NB4 (cell line): ENCODE results near the gene DERA.

ENCODE experiments used
- MYC ChIP-seq: IDR thresholded peaks from 2 replicates; pipeline ENCODE4 v1.6.1; 2011; ENCODE audit warnings: low read depth, low read length
- POLR2A ChIP-seq: IDR thresholded peaks from 2 replicates; pipeline ENCODE4 v1.6.1; 2011; ENCODE audit warnings: mild to moderate bottlenecking; ENCODE audit not compliant: insufficient read length; ENCODE audit errors: extremely low read depth
- TF ChIP-seq, protein P1 (sequence below): IDR thresholded peaks from one replicate; pipeline ENCODE4 v1.5.1; 2012; ENCODE audit warnings: low read depth, low read length
- TF ChIP-seq, protein P2 (sequence below): IDR thresholded peaks from 2 replicates; pipeline ENCODE4 v1.6.1; 2011; ENCODE audit warnings: low read depth, low read length

DNA sequence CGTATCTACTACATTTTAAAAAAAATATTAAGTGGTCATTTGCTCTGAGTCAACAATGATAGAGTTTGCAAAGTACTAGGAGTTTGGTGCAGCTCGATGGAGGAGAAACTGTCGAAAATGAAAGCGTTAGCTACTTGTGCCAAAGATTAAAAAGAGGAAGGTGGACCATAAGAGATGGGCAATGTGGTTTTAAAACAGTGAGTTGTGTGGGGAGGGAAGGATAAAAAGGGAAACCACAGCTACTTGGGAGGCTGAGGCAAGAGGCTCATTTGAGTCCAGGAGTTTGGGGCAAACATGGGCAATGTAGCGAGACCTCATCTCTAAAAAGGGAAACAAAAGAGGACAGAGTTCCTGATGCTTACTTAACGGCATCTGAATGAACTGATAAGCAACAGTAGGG, 47.1 kb upstream of the DERA start:
- TF ChIP-seq, protein P1, sequence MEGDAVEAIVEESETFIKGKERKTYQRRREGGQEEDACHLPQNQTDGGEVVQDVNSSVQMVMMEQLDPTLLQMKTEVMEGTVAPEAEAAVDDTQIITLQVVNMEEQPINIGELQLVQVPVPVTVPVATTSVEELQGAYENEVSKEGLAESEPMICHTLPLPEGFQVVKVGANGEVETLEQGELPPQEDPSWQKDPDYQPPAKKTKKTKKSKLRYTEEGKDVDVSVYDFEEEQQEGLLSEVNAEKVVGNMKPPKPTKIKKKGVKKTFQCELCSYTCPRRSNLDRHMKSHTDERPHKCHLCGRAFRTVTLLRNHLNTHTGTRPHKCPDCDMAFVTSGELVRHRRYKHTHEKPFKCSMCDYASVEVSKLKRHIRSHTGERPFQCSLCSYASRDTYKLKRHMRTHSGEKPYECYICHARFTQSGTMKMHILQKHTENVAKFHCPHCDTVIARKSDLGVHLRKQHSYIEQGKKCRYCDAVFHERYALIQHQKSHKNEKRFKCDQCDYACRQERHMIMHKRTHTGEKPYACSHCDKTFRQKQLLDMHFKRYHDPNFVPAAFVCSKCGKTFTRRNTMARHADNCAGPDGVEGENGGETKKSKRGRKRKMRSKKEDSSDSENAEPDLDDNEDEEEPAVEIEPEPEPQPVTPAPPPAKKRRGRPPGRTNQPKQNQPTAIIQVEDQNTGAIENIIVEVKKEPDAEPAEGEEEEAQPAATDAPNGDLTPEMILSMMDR: no peak
- TF ChIP-seq POLR2A (no peak), MYC (no peak)
- TF ChIP-seq, protein P2, sequence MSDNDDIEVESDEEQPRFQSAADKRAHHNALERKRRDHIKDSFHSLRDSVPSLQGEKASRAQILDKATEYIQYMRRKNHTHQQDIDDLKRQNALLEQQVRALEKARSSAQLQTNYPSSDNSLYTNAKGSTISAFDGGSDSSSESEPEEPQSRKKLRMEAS: no peak
